Pancreas (tissue), 10 donors: ENCODE measurements around the gene DNM1. TPM values are rescaled to one million over a fixed set of nuclear protein-coding genes. Genes with fewer than 3 reads are reported as not detected.

ENCODE experiments used
- ATAC-seq, 4 donors: fragments of 200-7000 bp; cut with Tn5 transposase; one replicate each; pipeline versions ENCODE4 v1.8.0 to v1.9.1; 2020; ENCODE audit warnings: mild to moderate bottlenecking in 4 of 4, moderate library complexity in 4 of 4
- DNase-seq, 6 donors: peaks; one replicate each; pipeline ENCODE4 v3.0.0-alpha.2; 2020
- FAIRE-seq: peaks from 2 replicates; lab custom pipeline; 2012; peaks lifted over from hg19 to GRCh38; lab: Jason Lieb, UNC
- H3K27ac ChIP-seq, 4 donors: fragments of 200-600 bp; sonication (generic); 1 replicate in 3 of 4; 2 replicates in 1 of 4; pipeline versions ENCODE4 v1.5.0 to v1.8.0; 2020
- H3K27me3 ChIP-seq, 4 donors: fragments of 200-600 bp; one replicate each; pipeline ENCODE4 v1.8.0; 2021
- H3K36me3 ChIP-seq, 3 donors: fragments of 200-600 bp; sonication (generic) in 1 of 3; one replicate each; pipeline versions ENCODE4 v1.5.0 to v1.8.0; 2020 to 2021
- H3K4me1 ChIP-seq, 3 donors: fragments of 200-600 bp; one replicate each; pipeline ENCODE4 v1.8.0; 2021
- H3K4me3 ChIP-seq, 4 donors: fragments of 200-600 bp; sonication (generic) in 2 of 4; one replicate each; pipeline versions ENCODE4 v1.5.0 to v1.8.0; 2020 to 2021
- H3K9me3 ChIP-seq, 4 donors: fragments of 200-600 bp; one replicate each; pipeline ENCODE4 v1.8.0; 2021
- CTCF ChIP-seq, 4 donors: fragments of 200-600 bp; sonication (generic) in 3 of 4; IDR thresholded peaks; one replicate each; pipeline versions ENCODE4 v1.5.0 to v1.8.0; 2021; ENCODE audit warnings: antibody characterized with exemption in 4 of 4
- WGBS, 2 donors: extraction: QIAGEN DNeasy Blood & Tissue Kit; methylation state at CpG; one replicate each; pipeline ENCODE4 v1.1.7; 2013; 5-methylcytosine and 5-hydroxymethylcytosine counted together
- intact Hi-C, 3 donors: fragments of 100-400 bp; cut with DNase I; formaldehyde crosslinking; loops; one replicate each; pipeline versions ENCODE4 v1.11.1 to v1.14.2; 2022
- microRNA-seq, 2 donors: library from miRNA; unstranded; fragments of <30 nt; microRNA quantifications; one replicate each; pipeline versions ENCODE4 to v1.1.0, GENCODE V29; 2019 to 2020
- polyA plus RNA-seq, 2 donors: library from polyadenylated mRNA; stranded (reverse); fragments of 200-250 nt; gene quantifications; one replicate each; pipeline ENCODE4 v1.2.3, GENCODE V29; 2013
- total RNA-seq, 6 donors: library from RNA; stranded (reverse); fragmentation: NEBNext Ultra II Directional in 4 of 6; extraction: Animal tissue kit (Norgen Biotek cat#: 25700) in 4 of 6; gene quantifications; one replicate each; pipeline versions ENCODE4 v1.2.1 to v1.2.4, GENCODE V29; 2021 to 2023
- donor health status: healthy with polysubstance abuse.
- donor health status: DM: no; HTN: no; CAD: no; lungs with moderate emphysema.
- donor health status: DM: no; HTN: no; CAD: no.
- donor health status: control.
- donor health status: control.
- donor health status: Bipolar disorder and iron deficiency.
- donor health status: DM: yes; HTN: yes; CAD: no.
- donor health status: DM: no; HTN: no; CAD: no.
- donor health status: DM: no; HTN: no; CAD: no.
- donor health status: DM: yes; HTN: yes; CAD: no.

DNM1 gene
- total and polyA plus RNA-seq, 8 donors: 5.8 to 23.1 (median 12.3) TPM

GRCh38 chr9:128297221-128297773, 94.1 kb downstream of the DNM1 start:
- no peak overlapping the region for H3K4me3 ChIP-seq
- no peak overlapping the region for H3K27ac ChIP-seq
- intact Hi-C loops: loop anchor here in 1 of 3 donors (10.0 kb wide), 1 partner anchor 48 kb away; the partner anchor contains the start of gene SLC27A4
- TF ChIP-seq CTCF (IDR thresholded peaks at IDR 0.05): no peak
- FAIRE-seq (no peak), DNase-seq (no peak), ATAC-seq (no peak)
- H3K27me3 ChIP-seq: no peaks in the 10 kb centered on the region
- H3K36me3 ChIP-seq: no peaks in the 10 kb centered on the region
- H3K9me3 ChIP-seq: no peaks in the 10 kb centered on the region
- H3K4me1 ChIP-seq: peaks cover 0 to 6% (median 6%) of the 10 kb centered on the region in 3 donors
- WGBS, 2 donors: 87 to 89% methylated on average over 2 of the region's 2 CpGs

GRCh38 chr9:128298535-128299482, 95.6 kb downstream of the DNM1 start:
- H3K36me3 ChIP-seq: no peaks in the 10 kb centered on the region
- intact Hi-C loops: loop anchor here in 1 of 3 donors (10.0 kb wide), 1 partner anchor 46 kb away; the partner anchor contains the start of gene SLC27A4
- H3K4me1 ChIP-seq: peaks cover 0 to 6% (median 6%) of the 10 kb centered on the region in 3 donors
- no peak for TF ChIP-seq CTCF (IDR thresholded peaks at IDR 0.05)
- H3K9me3 ChIP-seq: no peaks in the 10 kb centered on the region
- H3K27me3 ChIP-seq: no peaks in the 10 kb centered on the region
- WGBS, 2 donors: 77 to 79% methylated on average over 20 of the region's 20 CpGs
- no peak for ATAC-seq
- H3K4me3 ChIP-seq: no peak overlapping the region
- H3K27ac ChIP-seq: no peak overlapping the region
- no peak for FAIRE-seq
- no peak for DNase-seq

GRCh38 chr9:128304136-128304970, 101.2 kb downstream of the DNM1 start:
- no peak overlapping the region for H3K4me3 ChIP-seq
- FAIRE-seq (no peak), ATAC-seq (no peak), DNase-seq (no peak)
- TF ChIP-seq CTCF (IDR thresholded peaks at IDR 0.05): no peak
- H3K27ac ChIP-seq: no peak overlapping the region
- WGBS, 2 donors: 68 to 78% methylated on average over 9 of the region's 9 CpGs
- H3K9me3 ChIP-seq: no peaks in the 10 kb centered on the region
- H3K36me3 ChIP-seq: peaks cover 0 to 6% (median 4%) of the 10 kb centered on the region in 3 donors
- no peaks in the 10 kb centered on the region for H3K27me3 ChIP-seq
- H3K4me1 ChIP-seq: no peaks in the 10 kb centered on the region
- intact Hi-C loops: no loop called here

Small RNA genes within 50 kb of the gene (microRNA-seq; reads per million reads assigned to microRNA genes)
- 749 to 2,499 reads per million in 2 donors for gene MIR199B
- 0 to 0.77 reads per million in 2 donors for gene MIR3154

Other genes starting within 250 kb of the DNM1 start
- 10 to 100 TPM; 47.7 to 85.4 (median 69.1) TPM for gene EEIG1, start 222.4 kb upstream of the DNM1 start, total RNA-seq
- 10 to 100 TPM; 25.4 to 56.5 TPM for gene EEIG1, start 222.4 kb upstream of the DNM1 start, polyA plus RNA-seq
- 1 to 10 TPM; 3.0 to 6.2 (median 3.8) TPM for gene NAIF1, start 136.1 kb upstream of the DNM1 start, total RNA-seq
- gene NAIF1, start 136.1 kb upstream of the DNM1 start, polyA plus RNA-seq: 1 to 10 TPM; 6.4 to 6.8 TPM
- 100 to 1,000 TPM in 1 of 6 donors, 10 to 100 TPM in 3, 1 to 10 TPM in 2; 6.8 to 134 (median 12.6) TPM for gene SLC25A25, start 135.1 kb upstream of the DNM1 start, total RNA-seq
- 10 to 100 TPM; 73.6 to 82.8 TPM for gene SLC25A25, start 135.1 kb upstream of the DNM1 start, polyA plus RNA-seq
- 10 to 100 TPM; 25.4 to 43.1 (median 34.2) TPM for gene PTGES2, start 75.7 kb upstream of the DNM1 start, total RNA-seq
- gene PTGES2, start 75.7 kb upstream of the DNM1 start, polyA plus RNA-seq: 10 to 100 TPM; 66.0 to 78.5 TPM
- gene LCN2, start 53.9 kb upstream of the DNM1 start, total RNA-seq: 100 to 1,000 TPM in 1 of 6 donors, 10 to 100 TPM in 3, 1 to 10 TPM in 2; 6.3 to 158 (median 45.7) TPM
- 10 to 100 TPM; 46.8 to 75.1 TPM for gene LCN2, start 53.9 kb upstream of the DNM1 start, polyA plus RNA-seq
- gene BBLN, start 43.1 kb upstream of the DNM1 start, total RNA-seq: 10 to 100 TPM; 23.1 to 38.3 (median 30.9) TPM
- gene BBLN, start 43.1 kb upstream of the DNM1 start, polyA plus RNA-seq: 100 to 1,000 TPM in 1 of 2 donors, 10 to 100 TPM in 1; 86.1 to 133 TPM
- gene CIZ1, start 11.8 kb upstream of the DNM1 start, total RNA-seq: 10 to 100 TPM; 66.1 to 87.9 (median 78.0) TPM
- 10 to 100 TPM; 56.5 to 80.1 TPM for gene CIZ1, start 11.8 kb upstream of the DNM1 start, polyA plus RNA-seq
- gene GOLGA2, start 72.6 kb downstream of the DNM1 start, total RNA-seq: 10 to 100 TPM; 37.9 to 64.0 (median 55.0) TPM
- 100 to 1,000 TPM in 1 of 2 donors, 10 to 100 TPM in 1; 97.0 to 105 TPM for gene GOLGA2, start 72.6 kb downstream of the DNM1 start, polyA plus RNA-seq
- gene SWI5, start 72.9 kb downstream of the DNM1 start, total RNA-seq: 1 to 10 TPM; 6.3 to 9.6 (median 6.8) TPM
- gene SWI5, start 72.9 kb downstream of the DNM1 start, polyA plus RNA-seq: 10 to 100 TPM; 10.5 to 20.2 TPM
- gene TRUB2, start 119.1 kb downstream of the DNM1 start, total RNA-seq: 10 to 100 TPM in 4 of 6 donors, 1 to 10 TPM in 2; 6.6 to 16.5 (median 13.8) TPM
- gene TRUB2, start 119.1 kb downstream of the DNM1 start, polyA plus RNA-seq: 10 to 100 TPM; 10.2 to 12.1 TPM
- gene COQ4, start 119.5 kb downstream of the DNM1 start, total RNA-seq: 10 to 100 TPM; 23.1 to 38.9 (median 27.4) TPM
- 100 to 1,000 TPM in 1 of 2 donors, 10 to 100 TPM in 1; 82.6 to 103 TPM for gene COQ4, start 119.5 kb downstream of the DNM1 start, polyA plus RNA-seq
- gene SLC27A4, start 137.1 kb downstream of the DNM1 start, total RNA-seq: 10 to 100 TPM in 5 of 6 donors, 1 to 10 TPM in 1; 9.6 to 14.2 (median 12.4) TPM
- 10 to 100 TPM; 18.6 to 32.9 TPM for gene SLC27A4, start 137.1 kb downstream of the DNM1 start, polyA plus RNA-seq
- gene URM1, start 168.0 kb downstream of the DNM1 start, total RNA-seq: 10 to 100 TPM; 30.9 to 46.1 (median 34.0) TPM
- 10 to 100 TPM; 18.5 to 32.9 TPM for gene URM1, start 168.0 kb downstream of the DNM1 start, polyA plus RNA-seq
- gene CERCAM, start 217.5 kb downstream of the DNM1 start, total RNA-seq: 10 to 100 TPM; 13.0 to 29.9 (median 16.6) TPM
- 10 to 100 TPM; 21.3 to 24.7 TPM for gene CERCAM, start 217.5 kb downstream of the DNM1 start, polyA plus RNA-seq